H1 (cell line): Measurements from ENCODE around the gene PPIF.

ENCODE experiments used
- BRCA1 ChIP-seq: IDR thresholded peaks from 2 replicates; pipeline ENCODE4 v1.6.1; 2012; ENCODE audit warnings: low read depth, low read length, improper control_type of control experiment
- CEBPB ChIP-seq: IDR thresholded peaks from 2 replicates; pipeline ENCODE4 v1.6.1; 2012; ENCODE audit warnings: low read depth, low read length
- CTCF ChIP-seq, 3 experiments: IDR thresholded peaks; 1 replicate in 2 of 3; 2 replicates in 1 of 3; pipeline versions ENCODE4 v1.5.1 to v1.6.1; 2011; ENCODE audit warnings: low read length in 3 of 3, mild to moderate bottlenecking in 3 of 3, inconsistent platforms in 2 of 3, low read depth in 1 of 3, moderate library complexity in 1 of 3; ENCODE audit not compliant: insufficient read depth in 1 of 3; ENCODE audit errors: control extremely low read depth in 1 of 3
- EGR1 ChIP-seq: IDR thresholded peaks from 2 replicates; pipeline ENCODE4 v1.6.1; 2011; ENCODE audit warnings: low read depth, low read length, borderline replicate concordance
- EP300 ChIP-seq, 2 experiments: IDR thresholded peaks; 1 replicate in 1 of 2; 2 replicates in 1 of 2; pipeline ENCODE4 v1.6.1; 2011 to 2012; ENCODE audit warnings: low read depth in 2 of 2, low read length in 2 of 2, mild to moderate bottlenecking in 2 of 2, borderline replicate concordance in 1 of 2, inconsistent platforms in 1 of 2, moderate library complexity in 1 of 2
- EZH2 ChIP-seq: fragments of 200-600 bp; sonication (generic); IDR thresholded peaks from 2 replicates; pipeline ENCODE4 v1.7.1; 2012; ENCODE audit warnings: low read depth, mild to moderate bottlenecking, moderate library complexity, low read length, inconsistent platforms; ENCODE audit not compliant: severe bottlenecking
- JUND ChIP-seq: IDR thresholded peaks from 2 replicates; pipeline ENCODE4 v1.6.1; 2011; ENCODE audit warnings: mild to moderate bottlenecking, improper control_type of control experiment, low read length
- MAFK ChIP-seq: IDR thresholded peaks from 2 replicates; pipeline ENCODE4 v1.6.1; 2012; ENCODE audit warnings: low read depth, mild to moderate bottlenecking, improper control_type of control experiment, low read length
- NRF1 ChIP-seq: IDR thresholded peaks from 2 replicates; pipeline ENCODE4 v1.6.1; 2011; ENCODE audit warnings: mild to moderate bottlenecking, low read depth, low read length, improper control_type of control experiment
- POLR2A ChIP-seq, 2 experiments: IDR thresholded peaks; 1 replicate in 1 of 2; 2 replicates in 1 of 2; pipeline ENCODE4 v1.6.1; 2011; ENCODE audit warnings: low read depth in 2 of 2, low read length in 2 of 2, mild to moderate bottlenecking in 2 of 2; ENCODE audit errors: control extremely low read depth in 1 of 2
- SIX5 ChIP-seq: IDR thresholded peaks from 2 replicates; pipeline ENCODE4 v1.6.1; 2011; ENCODE audit warnings: mild to moderate bottlenecking, low read depth, low read length
- TF ChIP-seq, protein P1 (sequence below): IDR thresholded peaks from 2 replicates; pipeline ENCODE4 v1.6.1; 2012; ENCODE audit warnings: low read length, inconsistent platforms

DNA sequence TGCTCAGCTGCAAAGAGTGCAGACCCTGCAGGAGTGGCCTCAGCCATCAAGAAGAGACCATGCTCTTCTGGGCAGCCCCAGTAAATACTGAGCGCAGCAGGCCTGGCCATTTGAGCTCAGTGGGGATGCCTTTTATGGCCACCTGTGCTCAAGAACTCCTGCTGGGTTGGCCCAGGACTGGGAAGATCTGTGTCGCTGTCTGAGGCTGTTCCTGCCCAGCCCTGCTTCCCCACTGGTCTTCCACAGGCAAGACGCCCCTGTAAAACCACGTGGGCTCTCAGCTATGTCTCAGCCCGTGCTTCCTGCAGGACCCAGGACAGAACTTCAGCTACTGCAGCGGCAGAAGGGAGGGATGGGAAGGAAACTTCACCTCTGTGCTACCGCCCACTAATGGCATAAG, 10.5 kb upstream of the PPIF start:
- TF ChIP-seq CTCF (IDR thresholded peaks at IDR 0.05; ENCODE audit: control extremely low read depth in 1 of 3, insufficient read depth in 1 of 3, low read depth in 1 of 3, low read length in 3 of 3) (no peak), JUND (no peak), EZH2 (no peak), POLR2A (IDR thresholded peaks at IDR 0.05; ENCODE audit: control extremely low read depth in 1 of 2, low read depth in 2 of 2, low read length in 2 of 2) (no peak), EGR1 (no peak), BRCA1 (no peak), CEBPB (no peak), SIX5 (no peak), MAFK (no peak), NRF1 (no peak), EP300 (IDR thresholded peaks at IDR 0.05; ENCODE audit: borderline replicate concordance in 1 of 2, low read depth in 2 of 2, low read length in 2 of 2) (no peak)
- TF ChIP-seq, protein P1, sequence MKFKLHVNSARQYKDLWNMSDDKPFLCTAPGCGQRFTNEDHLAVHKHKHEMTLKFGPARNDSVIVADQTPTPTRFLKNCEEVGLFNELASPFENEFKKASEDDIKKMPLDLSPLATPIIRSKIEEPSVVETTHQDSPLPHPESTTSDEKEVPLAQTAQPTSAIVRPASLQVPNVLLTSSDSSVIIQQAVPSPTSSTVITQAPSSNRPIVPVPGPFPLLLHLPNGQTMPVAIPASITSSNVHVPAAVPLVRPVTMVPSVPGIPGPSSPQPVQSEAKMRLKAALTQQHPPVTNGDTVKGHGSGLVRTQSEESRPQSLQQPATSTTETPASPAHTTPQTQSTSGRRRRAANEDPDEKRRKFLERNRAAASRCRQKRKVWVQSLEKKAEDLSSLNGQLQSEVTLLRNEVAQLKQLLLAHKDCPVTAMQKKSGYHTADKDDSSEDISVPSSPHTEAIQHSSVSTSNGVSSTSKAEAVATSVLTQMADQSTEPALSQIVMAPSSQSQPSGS: no peak
